Nephron progenitor cell (in vitro differentiated cells): ENCODE measurements around the gene DEAF1.

Experiments used
- DNase-seq: peaks from one replicate; pipeline ENCODE4 v3.0.0; 2021
- H3K27ac Mint-ChIP-seq: 2 replicates; pipeline ENCODE4 v1.8.0; 2021; ENCODE audit warnings: mild to moderate bottlenecking, moderate library complexity, mixed read lengths
- H3K27me3 Mint-ChIP-seq: 2 replicates; pipeline ENCODE4 v1.8.0; 2021; ENCODE audit warnings: mild to moderate bottlenecking, low read depth, mixed read lengths; ENCODE audit not compliant: poor library complexity
- H3K36me3 Mint-ChIP-seq: 2 replicates; pipeline ENCODE4 v1.8.0; 2021; ENCODE audit warnings: low read depth, mixed read lengths
- H3K4me1 Mint-ChIP-seq: 2 replicates; pipeline ENCODE4 v1.8.0; 2021; ENCODE audit warnings: mixed read lengths
- H3K4me3 Mint-ChIP-seq: 2 replicates; pipeline ENCODE4 v1.8.0; 2021; ENCODE audit warnings: mild to moderate bottlenecking, moderate library complexity, mixed read lengths
- H3K9me3 Mint-ChIP-seq: 2 replicates; pipeline ENCODE4 v1.8.0; 2021; ENCODE audit warnings: mild to moderate bottlenecking, moderate library complexity, mixed read lengths
- CTCF ChIP-seq: fragments of 200-600 bp; sonication (generic); IDR thresholded peaks from 2 replicates; pipeline ENCODE4 v1.5.0; 2021; ENCODE audit warnings: antibody characterized with exemption

Gene DEAF1

GRCh38 chr11:611001-611996 is 83.7 kb downstream of the DEAF1 start:
- Mint-ChIP-seq H3K27ac (peak overlapping the region; percentile 64), H3K27me3 (no peaks in the 10 kb centered on the region), H3K4me1 (peaks cover 22% of the 10 kb centered on the region), H3K9me3 (no peaks in the 10 kb centered on the region), H3K4me3 (no peak overlapping the region), H3K36me3 (peaks cover 22% of the 10 kb centered on the region)
- no peak for DNase-seq
- no peak for TF ChIP-seq CTCF

GRCh38 chr11:610146-610801 is 84.7 kb downstream of the DEAF1 start:
- Mint-ChIP-seq H3K27ac (no peak overlapping the region), H3K9me3 (no peaks in the 10 kb centered on the region), H3K27me3 (no peaks in the 10 kb centered on the region), H3K36me3 (peaks cover 22% of the 10 kb centered on the region), H3K4me1 (peaks cover 17% of the 10 kb centered on the region), H3K4me3 (no peak overlapping the region)
- no peak for TF ChIP-seq CTCF
- DNase-seq, result no peak

DNA sequence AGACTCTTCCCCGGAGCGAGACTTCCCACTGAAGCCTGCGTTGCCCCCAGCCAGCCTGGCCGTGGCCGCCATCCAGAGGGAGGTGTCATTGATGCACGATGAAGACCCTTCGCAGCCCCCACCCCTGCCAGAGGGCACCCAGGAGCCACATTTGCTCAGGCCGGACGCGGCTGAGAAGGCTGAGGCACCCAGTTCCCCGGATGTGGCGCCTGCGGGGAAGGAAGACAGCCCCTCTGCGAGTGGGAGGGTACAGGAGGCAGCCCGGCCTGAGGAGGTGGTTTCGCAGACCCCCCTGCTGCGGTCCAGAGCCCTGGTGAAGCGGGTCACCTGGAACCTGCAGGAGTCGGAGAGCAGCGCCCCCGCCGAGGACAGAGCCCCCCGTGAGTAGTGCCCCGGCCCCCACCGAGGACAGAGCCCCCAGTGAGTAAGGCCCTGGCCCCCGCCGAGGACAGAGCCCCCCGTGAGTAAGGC is 85.6 kb downstream of the DEAF1 start:
- Mint-ChIP-seq H3K4me3 (no peak overlapping the region), H3K27ac (peak overlapping the region; percentile 61), H3K4me1 (peaks cover 17% of the 10 kb centered on the region), H3K36me3 (peaks cover 28% of the 10 kb centered on the region), H3K27me3 (no peaks in the 10 kb centered on the region), H3K9me3 (no peaks in the 10 kb centered on the region)
- DNase-seq, result no peak
- no peak for TF ChIP-seq CTCF

GRCh38 chr11:608791-609251 is 86.2 kb downstream of the DEAF1 start:
- no peaks in the 10 kb centered on the region for H3K27me3 Mint-ChIP-seq
- H3K27ac Mint-ChIP-seq, result peak overlapping the region; percentile 94
- TF ChIP-seq CTCF, result no peak
- DNase-seq, result no peak
- peaks cover 34% of the 10 kb centered on the region for H3K36me3 Mint-ChIP-seq
- no peak overlapping the region for H3K4me3 Mint-ChIP-seq
- no peaks in the 10 kb centered on the region for H3K9me3 Mint-ChIP-seq
- H3K4me1 Mint-ChIP-seq, result peaks cover 17% of the 10 kb centered on the region

DNA sequence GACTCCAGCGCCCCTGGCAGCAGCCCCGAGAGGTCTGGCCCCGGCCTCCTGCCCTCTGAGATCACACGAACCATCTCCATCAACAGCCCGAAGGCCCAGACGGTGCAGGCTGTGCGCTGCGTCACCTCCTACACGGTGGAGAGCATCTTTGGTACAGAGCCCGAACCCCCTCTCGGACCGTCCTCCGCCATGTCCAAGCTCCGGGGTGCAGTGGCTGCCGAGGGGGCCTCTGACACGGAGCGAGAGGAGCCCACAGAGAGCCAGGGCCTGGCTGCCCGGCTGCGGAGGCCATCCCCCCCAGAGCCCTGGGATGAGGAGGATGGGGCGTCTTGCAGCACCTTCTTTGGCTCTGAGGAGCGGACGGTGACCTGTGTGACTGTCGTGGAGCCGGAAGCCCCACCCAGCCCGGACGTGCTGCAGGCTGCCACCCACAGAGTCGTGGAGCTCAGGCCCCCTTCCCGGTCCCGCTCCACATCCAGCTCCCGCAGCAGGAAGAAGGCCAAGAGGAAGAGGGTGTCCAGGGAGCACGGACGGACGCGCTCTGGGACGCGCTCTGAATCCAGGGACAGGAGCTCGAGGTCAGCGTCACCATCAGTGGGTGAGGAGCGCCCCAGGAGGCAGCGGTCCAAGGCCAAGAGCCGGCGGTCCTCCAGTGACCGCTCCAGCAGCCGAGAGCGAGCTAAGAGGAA is 86.9 kb downstream of the DEAF1 start:
- H3K4me1 Mint-ChIP-seq, result peaks cover 13% of the 10 kb centered on the region
- no peak for DNase-seq
- no peak for TF ChIP-seq CTCF
- H3K36me3 Mint-ChIP-seq, result peaks cover 35% of the 10 kb centered on the region
- H3K27me3 Mint-ChIP-seq, result no peaks in the 10 kb centered on the region
- H3K9me3 Mint-ChIP-seq, result no peaks in the 10 kb centered on the region
- H3K27ac Mint-ChIP-seq, result no peak overlapping the region
- H3K4me3 Mint-ChIP-seq, result no peak overlapping the region
